Astrocyte (in vitro differentiated cells and primary cell): ENCODE results near the gene PEMT. TPM values are rescaled to one million over a fixed set of nuclear protein-coding genes. Genes with fewer than 3 reads are reported as not detected.
A peak's percentile ranks its signal among the peaks of the same experiment; 100 is the strongest.

Experiments used
- DNase-seq: peaks from one replicate; pipeline ENCODE4 v3.0.0-alpha.2; 2010; ENCODE audit warnings: low read depth
- FAIRE-seq: peaks from 2 replicates; lab custom pipeline; 2011; peaks lifted over from hg19 to GRCh38; lab: Jason Lieb, UNC
- H2AFZ ChIP-seq: 2 replicates; pipeline ENCODE4 v1.6.0; 2012; ENCODE audit warnings: low read depth, low read length, inconsistent platforms
- H3K27ac ChIP-seq: 2 replicates; pipeline ENCODE4 v1.5.1; 2011; ENCODE audit warnings: low read depth, low read length, inconsistent platforms
- H3K27me3 ChIP-seq: 2 replicates; pipeline ENCODE4 v1.6.0; 2011; ENCODE audit warnings: low read length, inconsistent platforms; ENCODE audit not compliant: insufficient read depth
- H3K36me3 ChIP-seq: 2 replicates; pipeline ENCODE4 v1.5.1; 2011; ENCODE audit warnings: low read length, inconsistent platforms; ENCODE audit not compliant: insufficient read depth
- H3K4me1 ChIP-seq: 2 replicates; pipeline ENCODE4 v1.5.1; 2011; ENCODE audit warnings: low read length, inconsistent platforms; ENCODE audit not compliant: insufficient read depth
- H3K4me2 ChIP-seq: 2 replicates; pipeline ENCODE4 v1.6.0; 2012; ENCODE audit warnings: low read length, inconsistent platforms
- H3K4me3 ChIP-seq: 2 replicates; pipeline ENCODE4 v1.5.1; 2011; ENCODE audit warnings: low read depth, mild to moderate bottlenecking, low read length, inconsistent platforms; ENCODE audit not compliant: insufficient read depth
- H3K79me2 ChIP-seq: 2 replicates; pipeline ENCODE4 v1.6.0; 2012; ENCODE audit warnings: mild to moderate bottlenecking, low read length, inconsistent platforms; ENCODE audit not compliant: insufficient read depth
- H3K9ac ChIP-seq: 2 replicates; pipeline ENCODE4 v1.6.0; 2012; ENCODE audit warnings: mild to moderate bottlenecking, low read length, inconsistent platforms
- H3K9me3 ChIP-seq: 2 replicates; pipeline ENCODE4 v1.5.1; 2012; ENCODE audit warnings: low read depth, mild to moderate bottlenecking, low read length, inconsistent platforms; ENCODE audit not compliant: insufficient read depth
- H4K20me1 ChIP-seq: 2 replicates; pipeline ENCODE4 v1.6.0; 2012; ENCODE audit warnings: low read length, inconsistent platforms; ENCODE audit not compliant: insufficient read depth
- H3K27ac Mint-ChIP-seq: one replicate; pipeline ENCODE4 v1.8.0; 2021; ENCODE audit warnings: mild to moderate bottlenecking, mixed read lengths; ENCODE audit not compliant: unreplicated experiment
- H3K27me3 Mint-ChIP-seq: one replicate; pipeline ENCODE4 v1.8.0; 2021; ENCODE audit warnings: low read depth, mixed read lengths; ENCODE audit not compliant: unreplicated experiment
- H3K36me3 Mint-ChIP-seq: one replicate; pipeline ENCODE4 v1.8.0; 2021; ENCODE audit warnings: low read depth, mixed read lengths; ENCODE audit not compliant: unreplicated experiment
- H3K4me1 Mint-ChIP-seq: one replicate; pipeline ENCODE4 v1.8.0; 2021; ENCODE audit warnings: low read depth, mixed read lengths; ENCODE audit not compliant: unreplicated experiment
- H3K4me3 Mint-ChIP-seq: one replicate; pipeline ENCODE4 v1.8.0; 2021; ENCODE audit warnings: mild to moderate bottlenecking, moderate library complexity, mixed read lengths; ENCODE audit not compliant: unreplicated experiment
- H3K9me3 Mint-ChIP-seq: one replicate; pipeline ENCODE4 v1.8.0; 2021; ENCODE audit warnings: mild to moderate bottlenecking, mixed read lengths; ENCODE audit not compliant: unreplicated experiment
- EZH2 ChIP-seq: IDR thresholded peaks from 2 replicates; pipeline ENCODE4 v1.6.1; 2012; ENCODE audit warnings: mild to moderate bottlenecking, low read length, inconsistent platforms; ENCODE audit not compliant: insufficient read depth
- total RNA-seq: library from RNA; stranded (reverse); gene quantifications from 2 replicates; pipeline ENCODE4 v1.2.1, GENCODE V29; 2021
- TF ChIP-seq, protein P1 (sequence below): IDR thresholded peaks from 2 replicates; pipeline ENCODE4 v1.5.1; 2011; ENCODE audit warnings: low read depth, mild to moderate bottlenecking, inconsistent platforms, low read length, moderate library complexity; ENCODE audit not compliant: insufficient read depth

The PEMT gene
- total RNA-seq, 1 donor from 2014 or later: 19.5 TPM

GRCh38 chr17:17496189-17497064, 95.1 kb downstream of the PEMT start, which contains the start of gene RASD1:
TSS of gene RASD1 (minus strand) at chr17:17496395. CDS start at chr17:17496181, 214 bp downstream.
- Histone ChIP-seq H4K20me1 (peaks cover 27% of the 10 kb centered on the region), H3K27me3 (peaks cover 10% of the 10 kb centered on the region), H3K4me2 (peak within 1 kb of the TSS; percentile 99), H3K4me3 (peak within 1 kb of the TSS; percentile 68), H3K4me1 (peaks cover 19% of the 10 kb centered on the region), H3K79me2 (no peaks in the 10 kb centered on the region), H3K36me3 (no peaks in the 10 kb centered on the region), H2AFZ (peak within 1 kb of the TSS; percentile 80), H3K9ac (peak within 1 kb of the TSS; percentile 73), H3K9me3 (no peaks in the 10 kb centered on the region), H3K27ac (no peak within 1 kb of the TSS)
- Mint-ChIP-seq H3K27ac (peak within 1 kb of the TSS; percentile 90), H3K9me3 (no peaks in the 10 kb centered on the region), H3K36me3 (peaks cover 3% of the 10 kb centered on the region), H3K4me3 (peak within 1 kb of the TSS; percentile 82), H3K4me1 (peaks cover 3% of the 10 kb centered on the region), H3K27me3 (peaks cover 30% of the 10 kb centered on the region)
- TF ChIP-seq, protein P1, sequence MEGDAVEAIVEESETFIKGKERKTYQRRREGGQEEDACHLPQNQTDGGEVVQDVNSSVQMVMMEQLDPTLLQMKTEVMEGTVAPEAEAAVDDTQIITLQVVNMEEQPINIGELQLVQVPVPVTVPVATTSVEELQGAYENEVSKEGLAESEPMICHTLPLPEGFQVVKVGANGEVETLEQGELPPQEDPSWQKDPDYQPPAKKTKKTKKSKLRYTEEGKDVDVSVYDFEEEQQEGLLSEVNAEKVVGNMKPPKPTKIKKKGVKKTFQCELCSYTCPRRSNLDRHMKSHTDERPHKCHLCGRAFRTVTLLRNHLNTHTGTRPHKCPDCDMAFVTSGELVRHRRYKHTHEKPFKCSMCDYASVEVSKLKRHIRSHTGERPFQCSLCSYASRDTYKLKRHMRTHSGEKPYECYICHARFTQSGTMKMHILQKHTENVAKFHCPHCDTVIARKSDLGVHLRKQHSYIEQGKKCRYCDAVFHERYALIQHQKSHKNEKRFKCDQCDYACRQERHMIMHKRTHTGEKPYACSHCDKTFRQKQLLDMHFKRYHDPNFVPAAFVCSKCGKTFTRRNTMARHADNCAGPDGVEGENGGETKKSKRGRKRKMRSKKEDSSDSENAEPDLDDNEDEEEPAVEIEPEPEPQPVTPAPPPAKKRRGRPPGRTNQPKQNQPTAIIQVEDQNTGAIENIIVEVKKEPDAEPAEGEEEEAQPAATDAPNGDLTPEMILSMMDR: peak; percentile 49
- no peak for TF ChIP-seq EZH2
- peak; percentile 53 for DNase-seq
- no peak for FAIRE-seq

- no peak overlapping the region for H3K27ac ChIP-seq
- peaks cover 19% of the 10 kb centered on the region for H3K4me1 ChIP-seq
- H3K4me1 Mint-ChIP-seq: peaks cover 3% of the 10 kb centered on the region
- H2AFZ ChIP-seq: peak overlapping the region; percentile 76
- H4K20me1 ChIP-seq: peaks cover 33% of the 10 kb centered on the region
- DNase-seq: peak; percentile 12
- peak overlapping the region; percentile 82 for H3K4me3 Mint-ChIP-seq
- H3K79me2 ChIP-seq: no peaks in the 10 kb centered on the region
- peaks cover under 1% of the 10 kb centered on the region for H3K36me3 ChIP-seq
- H3K9ac ChIP-seq: peak overlapping the region; percentile 70
- no peak for FAIRE-seq
- H3K4me2 ChIP-seq: peak overlapping the region; percentile 99
- H3K27ac Mint-ChIP-seq: peak overlapping the region; percentile 90
- TF ChIP-seq EZH2: peak; percentile 19
- TF ChIP-seq, protein P1: no peak
- H3K36me3 Mint-ChIP-seq: peaks cover 6% of the 10 kb centered on the region
- H3K9me3 ChIP-seq: no peaks in the 10 kb centered on the region
- H3K9me3 Mint-ChIP-seq: no peaks in the 10 kb centered on the region
- H3K27me3 ChIP-seq: peaks cover 5% of the 10 kb centered on the region
- H3K4me3 ChIP-seq: peak overlapping the region; percentile 68
- H3K27me3 Mint-ChIP-seq: peaks cover 25% of the 10 kb centered on the region
Observed at GRCh38 chr17:17495536-17496188, 95.8 kb downstream of the PEMT start.
